OCI-LY3 (cell line): Measurements from ENCODE around the gene LAPTM5.
"Not testable (repeated sequence)": the region's sequence is repeated elsewhere in the genome, so short reads cannot be mapped to it uniquely, and the experiment has no call there.

Experiments
- H2AFZ ChIP-seq: fragments of 200-600, 300-600 bp; shearing (Covaris generic); 2 replicates; pipeline ENCODE4 v1.6.0; 2014; ENCODE audit warnings: antibody characterized with exemption, low read depth, low read length
- H3K27ac ChIP-seq: fragments of 200-600, 300-600 bp; sonication (generic); 2 replicates; pipeline ENCODE4 v1.5.1; 2014; ENCODE audit warnings: mild to moderate bottlenecking, low read length, moderate library complexity, mixed read lengths
- H3K27me3 ChIP-seq: fragments of 200-600, 300-600 bp; sonication (generic); 2 replicates; pipeline ENCODE4 v1.6.1; 2014; ENCODE audit warnings: low read depth, low read length, mixed read lengths
- H3K36me3 ChIP-seq: fragments of 200-600, 300-600 bp; sonication (generic); replicated peaks from 2 replicates; pipeline ENCODE3; 2014; ENCODE audit warnings: low read depth, low read length, mixed read lengths
- H3K4me1 ChIP-seq: fragments of 300-600, 200-600 bp; sonication (generic); 2 replicates; pipeline ENCODE4 v1.6.1; 2014; ENCODE audit warnings: low read length, mixed read lengths
- H3K4me2 ChIP-seq: fragments of 200-600, 300-600 bp; sonication (generic); 2 replicates; pipeline ENCODE4 v1.6.1; 2014; ENCODE audit warnings: low read length, mixed read lengths
- H3K4me3 ChIP-seq: fragments of 300-600, 200-600 bp; sonication (generic); 2 replicates; pipeline ENCODE4 v1.5.1; 2014; ENCODE audit warnings: antibody characterized with exemption, mild to moderate bottlenecking, low read length, moderate library complexity
- H3K79me2 ChIP-seq: fragments of 300-600, 200-600 bp; shearing (Covaris generic); 2 replicates; pipeline ENCODE4 v1.6.1; 2014; ENCODE audit warnings: mild to moderate bottlenecking, low read length, mixed read lengths
- H3K9ac ChIP-seq: fragments of 300-600, 200-600 bp; shearing (Covaris generic); 2 replicates; pipeline ENCODE4 v1.6.0; 2014; ENCODE audit warnings: mild to moderate bottlenecking, low read length, moderate library complexity
- H3K9me3 ChIP-seq: fragments of 200-600, 300-600 bp; shearing (Covaris generic); 2 replicates; pipeline ENCODE4 v1.6.1; 2014; ENCODE audit warnings: low read length, mixed read lengths; ENCODE audit not compliant: insufficient read depth
- H4K20me1 ChIP-seq: fragments of 200-600, 300-600 bp; sonication (generic); 2 replicates; pipeline ENCODE4 v1.6.1; 2016; ENCODE audit warnings: low read length, mixed read lengths; ENCODE audit not compliant: insufficient read depth
- CTCF ChIP-seq: fragments of 200-600, 300-600 bp; sonication (generic); IDR thresholded peaks from 2 replicates; pipeline ENCODE4 v1.5.1; 2014; ENCODE audit warnings: antibody characterized with exemption, low read length, low read depth
- EZH2phosphoT487 ChIP-seq: fragments of 200-600 bp; shearing (Covaris generic); IDR thresholded peaks from 2 replicates; pipeline ENCODE4 v1.6.1; 2018; ENCODE audit warnings: antibody characterized with exemption, mixed run types, low read depth

Gene LAPTM5

GRCh38 chr1:30768159-30768829, 10.7 kb upstream of the LAPTM5 start:
- H4K20me1 ChIP-seq, result no peaks in the 10 kb centered on the region
- H3K9ac ChIP-seq, result no peak overlapping the region
- H3K9me3 ChIP-seq, result no peaks in the 10 kb centered on the region
- TF ChIP-seq EZH2phosphoT487 (no peak), CTCF (no peak)
- H3K4me1 ChIP-seq, result peaks cover 18% of the 10 kb centered on the region
- no peaks in the 10 kb centered on the region for H3K27me3 ChIP-seq
- H3K27ac ChIP-seq, result no peak overlapping the region
- H3K4me3 ChIP-seq, result no peak overlapping the region
- no peak overlapping the region for H3K4me2 ChIP-seq
- no peaks in the 10 kb centered on the region for H3K36me3 ChIP-seq
- no peaks in the 10 kb centered on the region for H3K79me2 ChIP-seq
- H2AFZ ChIP-seq, result no peak overlapping the region

- H2AFZ ChIP-seq, H3K27ac ChIP-seq, H3K4me3 ChIP-seq, H3K9me3 ChIP-seq, H3K27me3 ChIP-seq, H4K20me1 ChIP-seq, H3K79me2 ChIP-seq, H3K36me3 ChIP-seq, H3K4me2 ChIP-seq, H3K9ac ChIP-seq: not testable (repeated sequence)
- H3K4me1 ChIP-seq, result peaks cover 31% of the 10 kb centered on the region
These were observed 9.4 kb upstream of the LAPTM5 start for GRCh38 chr1:30766948-30767347.

GRCh38 chr1:30765556-30766434, 8.2 kb upstream of the LAPTM5 start:
- no peaks in the 10 kb centered on the region for H4K20me1 ChIP-seq
- H3K4me3 ChIP-seq, result no peak overlapping the region
- H3K4me1 ChIP-seq, result peaks cover 43% of the 10 kb centered on the region
- no peak overlapping the region for H2AFZ ChIP-seq
- TF ChIP-seq CTCF (no peak), EZH2phosphoT487 (no peak)
- no peak overlapping the region for H3K9ac ChIP-seq
- H3K9me3 ChIP-seq, result no peaks in the 10 kb centered on the region
- no peaks in the 10 kb centered on the region for H3K36me3 ChIP-seq
- H3K79me2 ChIP-seq, result no peaks in the 10 kb centered on the region
- H3K4me2 ChIP-seq, result peak overlapping the region; percentile 45
- no peaks in the 10 kb centered on the region for H3K27me3 ChIP-seq
- no peak overlapping the region for H3K27ac ChIP-seq

- no peaks in the 10 kb centered on the region for H4K20me1 ChIP-seq
- peak overlapping the region; percentile 45 for H3K4me2 ChIP-seq
- H3K9me3 ChIP-seq, result no peaks in the 10 kb centered on the region
- peaks cover 50% of the 10 kb centered on the region for H3K4me1 ChIP-seq
- H2AFZ ChIP-seq, result no peak overlapping the region; the same call in 1 of the 2 replicates
- TF ChIP-seq EZH2phosphoT487, result no peak
- no peak for TF ChIP-seq CTCF
- H3K4me3 ChIP-seq, result no peak overlapping the region
- no peaks in the 10 kb centered on the region for H3K79me2 ChIP-seq
- H3K36me3 ChIP-seq, result no peaks in the 10 kb centered on the region
- no peak overlapping the region for H3K9ac ChIP-seq
- no peaks in the 10 kb centered on the region for H3K27me3 ChIP-seq
- no peak overlapping the region; the same call in 1 of the 2 replicates for H3K27ac ChIP-seq
These were observed 7.5 kb upstream of the LAPTM5 start for GRCh38 chr1:30764939-30765555.
